ENCODE data around the gene NOS1.

DNA sequence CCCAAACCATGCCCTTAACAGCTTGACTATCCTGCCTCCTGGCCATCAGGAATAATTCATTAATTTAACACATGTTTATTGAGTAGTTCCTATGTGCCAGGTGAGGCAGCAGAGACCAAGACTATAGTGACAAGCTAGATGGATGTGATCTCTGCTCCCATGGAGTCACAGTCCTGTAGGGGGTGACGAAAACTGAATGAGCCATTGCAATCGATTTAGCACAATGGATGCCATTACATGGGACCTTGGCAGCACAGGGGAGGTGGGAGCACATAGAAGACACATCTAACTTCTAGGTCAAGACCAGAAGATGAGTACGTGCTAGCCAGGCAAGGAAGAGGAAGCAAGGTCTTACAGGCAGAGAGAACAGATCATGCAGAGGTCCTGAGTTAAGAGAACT, 68.7 kb downstream of the NOS1 start:
- TF ChIP-seq, protein P1, sequence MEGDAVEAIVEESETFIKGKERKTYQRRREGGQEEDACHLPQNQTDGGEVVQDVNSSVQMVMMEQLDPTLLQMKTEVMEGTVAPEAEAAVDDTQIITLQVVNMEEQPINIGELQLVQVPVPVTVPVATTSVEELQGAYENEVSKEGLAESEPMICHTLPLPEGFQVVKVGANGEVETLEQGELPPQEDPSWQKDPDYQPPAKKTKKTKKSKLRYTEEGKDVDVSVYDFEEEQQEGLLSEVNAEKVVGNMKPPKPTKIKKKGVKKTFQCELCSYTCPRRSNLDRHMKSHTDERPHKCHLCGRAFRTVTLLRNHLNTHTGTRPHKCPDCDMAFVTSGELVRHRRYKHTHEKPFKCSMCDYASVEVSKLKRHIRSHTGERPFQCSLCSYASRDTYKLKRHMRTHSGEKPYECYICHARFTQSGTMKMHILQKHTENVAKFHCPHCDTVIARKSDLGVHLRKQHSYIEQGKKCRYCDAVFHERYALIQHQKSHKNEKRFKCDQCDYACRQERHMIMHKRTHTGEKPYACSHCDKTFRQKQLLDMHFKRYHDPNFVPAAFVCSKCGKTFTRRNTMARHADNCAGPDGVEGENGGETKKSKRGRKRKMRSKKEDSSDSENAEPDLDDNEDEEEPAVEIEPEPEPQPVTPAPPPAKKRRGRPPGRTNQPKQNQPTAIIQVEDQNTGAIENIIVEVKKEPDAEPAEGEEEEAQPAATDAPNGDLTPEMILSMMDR (IDR thresholded peaks at IDR 0.05), result no peak
- no peak for TF ChIP-seq EZH2 (IDR thresholded peaks at IDR 0.05)
